Testis (tissue), 2 donors: ENCODE measurements around the gene KCNMB4.

ENCODE experiments used
- POLR2A ChIP-seq: fragments of 450-650 bp; IDR thresholded peaks from one replicate; pipeline ENCODE4 v1.6.1; 2017; ENCODE audit warnings: antibody characterized with exemption, mild to moderate bottlenecking, moderate library complexity
- TF ChIP-seq, protein P1 (sequence below), 3 experiments: fragments of 450-650 bp in 2 of 3; fragments of 200-600 bp in 1 of 3; sonication (generic) in 1 of 3; IDR thresholded peaks; one replicate each; pipeline ENCODE4 v1.5.1; 2016 to 2019; ENCODE audit warnings: antibody characterized with exemption in 3 of 3, mild to moderate bottlenecking in 2 of 3, moderate library complexity in 1 of 3

DNA sequence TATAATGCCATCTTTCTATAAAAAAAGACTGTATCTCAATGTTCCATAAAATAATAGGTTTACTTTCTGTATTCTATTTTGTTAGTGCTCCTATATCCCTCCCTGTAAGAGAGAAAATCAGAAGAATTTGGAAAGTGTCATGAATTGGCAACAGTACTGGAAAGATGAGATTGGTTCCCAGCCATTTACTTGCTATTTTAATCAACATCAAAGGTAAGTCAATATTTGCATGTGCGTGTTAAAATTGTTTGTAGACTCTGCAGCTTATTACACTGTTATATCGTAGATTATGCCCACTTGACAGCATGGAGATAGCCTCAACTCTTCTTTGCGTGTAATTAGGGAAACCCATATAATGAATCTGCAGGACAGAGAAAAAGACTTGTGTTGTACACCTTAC lies 34.0 kb downstream of the KCNMB4 start:
- no peak for TF ChIP-seq POLR2A
- TF ChIP-seq, protein P1, sequence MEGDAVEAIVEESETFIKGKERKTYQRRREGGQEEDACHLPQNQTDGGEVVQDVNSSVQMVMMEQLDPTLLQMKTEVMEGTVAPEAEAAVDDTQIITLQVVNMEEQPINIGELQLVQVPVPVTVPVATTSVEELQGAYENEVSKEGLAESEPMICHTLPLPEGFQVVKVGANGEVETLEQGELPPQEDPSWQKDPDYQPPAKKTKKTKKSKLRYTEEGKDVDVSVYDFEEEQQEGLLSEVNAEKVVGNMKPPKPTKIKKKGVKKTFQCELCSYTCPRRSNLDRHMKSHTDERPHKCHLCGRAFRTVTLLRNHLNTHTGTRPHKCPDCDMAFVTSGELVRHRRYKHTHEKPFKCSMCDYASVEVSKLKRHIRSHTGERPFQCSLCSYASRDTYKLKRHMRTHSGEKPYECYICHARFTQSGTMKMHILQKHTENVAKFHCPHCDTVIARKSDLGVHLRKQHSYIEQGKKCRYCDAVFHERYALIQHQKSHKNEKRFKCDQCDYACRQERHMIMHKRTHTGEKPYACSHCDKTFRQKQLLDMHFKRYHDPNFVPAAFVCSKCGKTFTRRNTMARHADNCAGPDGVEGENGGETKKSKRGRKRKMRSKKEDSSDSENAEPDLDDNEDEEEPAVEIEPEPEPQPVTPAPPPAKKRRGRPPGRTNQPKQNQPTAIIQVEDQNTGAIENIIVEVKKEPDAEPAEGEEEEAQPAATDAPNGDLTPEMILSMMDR (IDR thresholded peaks at IDR 0.05) = no peak
